ENCODE data around the gene RASAL2.

The RASAL2 gene

GRCh38 chr1:178263341-178263740, 169.4 kb downstream of the RASAL2 start:
- no peak for TF ChIP-seq CTCF (IDR thresholded peaks at IDR 0.05; ENCODE audit: unreplicated experiment in 3 of 3)
- Mint-ChIP-seq H3K4me1 (peaks cover 18% of the 10 kb centered on the region), H3K9me3 (peaks cover 3% of the 10 kb centered on the region), H3K4me3 (no peak overlapping the region), H3K27me3 (ENCODE audit: low read depth) (no peaks in the 10 kb centered on the region), H3K27ac (peak overlapping the region in 1 of 3 experiments; percentile 2), H3K36me3 (ENCODE audit: low read depth) (no peaks in the 10 kb centered on the region)

- TF ChIP-seq CTCF (IDR thresholded peaks at IDR 0.05; ENCODE audit: unreplicated experiment in 3 of 3), result no peak
- no peaks in the 10 kb centered on the region for H3K9me3 Mint-ChIP-seq
- H3K27ac Mint-ChIP-seq, result no peak overlapping the region
- no peak overlapping the region for H3K4me3 Mint-ChIP-seq
- no peaks in the 10 kb centered on the region for H3K36me3 Mint-ChIP-seq (ENCODE audit: low read depth)
- H3K27me3 Mint-ChIP-seq (ENCODE audit: low read depth), result no peaks in the 10 kb centered on the region
- peaks cover 19% of the 10 kb centered on the region for H3K4me1 Mint-ChIP-seq
Measured at GRCh38 chr1:178266113-178266512, 172.2 kb downstream of the RASAL2 start.

- H3K27me3 Mint-ChIP-seq (ENCODE audit: low read depth), result no peaks in the 10 kb centered on the region
- H3K27ac Mint-ChIP-seq, result peak overlapping the region in 1 of 3 experiments; percentile 82
- peaks cover 24% of the 10 kb centered on the region for H3K4me1 Mint-ChIP-seq
- TF ChIP-seq CTCF (IDR thresholded peaks at IDR 0.05; ENCODE audit: unreplicated experiment in 3 of 3), result no peak
- no peaks in the 10 kb centered on the region for H3K9me3 Mint-ChIP-seq
- no peaks in the 10 kb centered on the region for H3K36me3 Mint-ChIP-seq (ENCODE audit: low read depth)
- H3K4me3 Mint-ChIP-seq, result no peak overlapping the region
Measured at GRCh38 chr1:178266619-178267066, 172.7 kb downstream of the RASAL2 start.

- Mint-ChIP-seq H3K27me3 (ENCODE audit: low read depth) (no peaks in the 10 kb centered on the region), H3K4me1 (peaks cover 19% of the 10 kb centered on the region), H3K36me3 (ENCODE audit: low read depth) (no peaks in the 10 kb centered on the region), H3K27ac (peak overlapping the region; percentile 12 to 82 (median 16)), H3K4me3 (no peak overlapping the region), H3K9me3 (no peaks in the 10 kb centered on the region)
- no peak for TF ChIP-seq CTCF (IDR thresholded peaks at IDR 0.05; ENCODE audit: unreplicated experiment in 3 of 3)
Measured at GRCh38 chr1:178267646-178268094, 173.8 kb downstream of the RASAL2 start.

GRCh38 chr1:178271471-178271870, 177.6 kb downstream of the RASAL2 start:
- Mint-ChIP-seq H3K4me3 (no peak overlapping the region), H3K36me3 (ENCODE audit: low read depth) (no peaks in the 10 kb centered on the region), H3K4me1 (peaks cover 26% of the 10 kb centered on the region), H3K27ac (no peak overlapping the region), H3K9me3 (no peaks in the 10 kb centered on the region), H3K27me3 (ENCODE audit: low read depth) (no peaks in the 10 kb centered on the region)
- TF ChIP-seq CTCF (IDR thresholded peaks at IDR 0.05; ENCODE audit: unreplicated experiment in 3 of 3), result no peak

- Mint-ChIP-seq H3K9me3 (no peaks in the 10 kb centered on the region), H3K4me1 (peaks cover 20% of the 10 kb centered on the region), H3K27me3 (ENCODE audit: low read depth) (no peaks in the 10 kb centered on the region), H3K27ac (no peak overlapping the region), H3K36me3 (ENCODE audit: low read depth) (no peaks in the 10 kb centered on the region), H3K4me3 (no peak overlapping the region)
- no peak for TF ChIP-seq CTCF (IDR thresholded peaks at IDR 0.05; ENCODE audit: unreplicated experiment in 3 of 3)
Measured at GRCh38 chr1:178273707-178274410, 180.0 kb downstream of the RASAL2 start.

Data from nephron (organoid).